ENCODE data around the gene PAK5.

PAK5 gene

DNA sequence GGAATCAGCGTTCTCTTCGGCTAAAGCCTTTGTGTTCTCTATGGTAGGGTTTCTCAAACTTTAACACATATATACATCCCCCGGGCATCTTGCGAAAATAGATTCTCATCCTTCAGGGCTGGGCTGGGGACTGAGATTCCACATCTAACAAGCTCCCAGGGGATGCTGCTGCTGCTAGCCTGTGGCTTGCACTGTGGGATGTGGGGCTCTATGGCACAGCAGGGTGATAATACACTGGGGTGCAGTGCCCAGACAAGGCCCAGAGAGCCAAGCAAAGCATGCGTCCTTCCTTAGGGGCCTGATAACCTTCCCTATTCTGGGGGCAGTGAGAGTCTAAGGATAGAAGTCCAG lies 222.4 kb downstream of the PAK5 start:
- no peak for DNase-seq (ENCODE audit: low spot score)

DNA sequence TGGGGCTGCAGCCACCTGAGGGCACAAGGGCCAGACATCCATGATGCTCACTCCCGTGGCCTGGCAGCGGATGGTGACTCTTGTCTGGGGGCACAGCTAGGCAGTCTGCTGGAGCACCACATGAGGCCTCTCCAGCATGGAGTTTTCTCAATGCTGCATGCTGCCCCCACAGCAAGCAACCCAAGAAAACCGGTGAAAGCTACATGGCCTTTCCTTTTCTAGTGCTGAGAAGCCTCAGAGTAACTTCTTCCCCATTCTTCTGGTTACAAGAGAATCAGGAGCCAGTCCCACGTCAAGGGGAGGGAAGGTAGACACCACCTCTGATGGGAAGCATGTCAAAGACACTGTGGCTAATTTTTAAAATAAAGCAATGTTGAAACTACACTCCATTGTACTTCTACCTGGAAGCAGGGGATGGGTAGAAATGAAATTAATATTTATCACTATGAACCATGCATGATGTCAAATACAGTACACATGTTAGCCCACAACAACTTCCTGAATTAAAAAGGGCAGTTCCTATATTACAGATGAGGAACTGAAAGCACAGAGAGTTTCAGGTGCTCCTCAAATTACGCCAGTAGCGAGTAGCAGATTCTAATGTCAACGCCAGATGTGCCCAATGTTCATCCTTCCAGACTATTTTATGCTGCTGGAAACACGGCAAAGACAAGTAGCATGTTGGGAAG lies 223.0 kb downstream of the PAK5 start:
- DNase-seq (ENCODE audit: low spot score) = no peak

DNA sequence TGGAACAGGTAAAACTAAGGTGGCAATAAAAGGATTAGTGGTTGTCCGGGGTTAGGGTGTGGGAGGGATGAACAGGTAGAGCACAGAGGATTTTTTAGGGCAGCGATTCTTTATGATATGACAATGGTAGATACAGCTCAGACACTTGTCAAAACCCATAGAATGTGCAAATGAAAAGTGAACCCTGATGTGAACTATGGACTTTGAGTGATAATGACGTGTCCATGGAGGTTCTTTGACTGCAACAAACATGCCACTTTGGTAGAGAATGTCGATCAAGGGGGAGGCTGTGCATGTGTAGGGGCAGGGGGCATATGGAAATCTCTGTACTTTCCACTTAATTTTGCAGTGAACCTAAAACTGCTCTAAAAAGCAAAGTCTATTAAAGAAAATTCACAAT lies 223.8 kb downstream of the PAK5 start:
- DNase-seq (ENCODE audit: low spot score) = no peak

DNA sequence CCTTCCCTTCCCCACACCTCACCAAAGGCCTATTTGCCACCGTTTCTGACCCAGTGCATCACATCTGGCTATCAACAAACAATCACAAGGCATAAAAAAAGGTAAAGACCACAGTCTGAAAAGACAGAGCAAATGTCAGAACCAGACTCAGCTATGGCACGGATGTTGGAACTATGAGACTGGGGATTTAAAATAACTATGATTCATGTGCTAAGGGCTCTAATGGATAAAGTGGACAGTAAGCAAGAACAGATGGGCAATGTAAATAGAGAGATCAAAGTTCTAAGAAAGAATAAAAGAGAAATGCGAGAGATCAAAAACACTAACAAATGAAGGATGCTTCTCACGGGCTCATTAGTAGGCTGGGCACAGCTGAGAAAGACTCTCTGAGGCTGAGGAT lies 225.0 kb downstream of the PAK5 start:
- no peak for DNase-seq (ENCODE audit: low spot score)

- no peak for DNase-seq (ENCODE audit: low spot score)
Measured at GRCh38 chr20:9611921-9612320, 227.0 kb downstream of the PAK5 start.

DNA sequence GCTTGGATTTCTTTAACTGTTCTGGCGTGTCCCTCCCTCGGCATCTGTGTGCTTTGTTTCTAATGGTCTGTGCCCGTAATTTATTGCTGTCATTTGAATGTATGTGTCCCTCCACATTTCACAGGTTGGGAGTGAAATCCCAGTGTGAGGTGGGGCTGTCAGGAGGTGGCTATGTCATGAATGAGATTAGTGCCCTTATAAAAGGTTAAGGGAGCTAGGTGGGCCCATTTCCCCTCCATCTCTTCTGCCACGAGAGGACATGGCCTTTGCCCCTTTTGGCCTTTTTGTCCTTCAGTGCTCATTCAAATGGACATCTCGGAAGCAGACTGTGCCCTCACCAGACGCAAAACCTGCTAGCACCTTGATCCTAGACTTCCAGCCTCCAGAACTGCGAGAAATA lies 228.2 kb downstream of the PAK5 start:
- no peak for DNase-seq (ENCODE audit: low spot score)

- peak; percentile 53 for DNase-seq (ENCODE audit: low spot score)
Measured at GRCh38 chr20:9609887-9610502, 228.9 kb downstream of the PAK5 start.

DNA sequence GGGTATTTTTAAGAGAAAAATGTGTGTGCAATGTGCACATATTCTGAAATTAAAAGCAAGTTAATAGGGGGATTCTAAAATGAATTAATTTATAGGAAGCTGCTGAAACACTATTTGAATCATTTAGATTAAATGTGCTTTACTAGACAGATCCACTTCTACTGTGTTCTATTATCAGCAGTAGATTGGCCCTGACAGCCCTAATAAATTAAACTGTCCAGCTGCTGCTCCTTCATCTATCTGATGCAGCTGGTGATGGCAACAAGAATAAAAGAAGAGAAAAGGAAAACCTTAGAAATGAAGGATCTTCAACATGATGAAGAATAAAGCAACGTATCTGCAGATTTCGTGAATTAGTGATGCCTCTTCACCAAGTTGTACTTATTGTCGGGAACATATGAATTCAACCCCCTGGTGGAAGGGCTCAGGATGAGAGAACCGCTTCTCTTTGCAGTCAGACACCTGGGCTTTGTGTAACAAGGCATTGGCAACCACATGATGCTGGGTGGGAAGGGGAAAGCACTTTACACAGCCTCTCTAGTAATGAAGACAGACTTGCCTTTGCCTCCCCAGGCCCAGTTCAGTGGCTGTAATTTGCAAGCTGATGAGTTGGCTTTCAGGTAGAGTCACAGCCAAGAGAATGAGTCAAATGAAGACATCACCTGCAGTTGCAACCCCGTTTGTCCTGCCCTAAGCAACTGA lies 230.1 kb downstream of the PAK5 start:
- no peak for DNase-seq (ENCODE audit: low spot score)

DNA sequence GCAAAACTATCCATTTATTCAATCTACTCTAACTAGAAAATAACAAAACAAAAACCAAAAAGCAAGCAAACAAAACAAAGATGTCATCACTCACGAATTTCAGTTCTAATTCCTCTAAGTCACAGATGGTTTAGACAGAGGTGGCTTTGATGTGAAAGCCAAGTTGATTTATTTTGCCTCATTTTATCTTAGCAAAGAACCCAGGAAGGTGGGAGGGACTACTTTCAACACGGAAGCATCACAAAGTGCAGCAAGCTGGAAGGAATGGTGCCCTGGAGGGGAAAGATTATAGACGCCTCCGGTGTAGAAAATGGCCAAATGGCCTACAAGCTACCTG lies 236.1 kb downstream of the PAK5 start:
- DNase-seq (ENCODE audit: low spot score) = no peak

DNA sequence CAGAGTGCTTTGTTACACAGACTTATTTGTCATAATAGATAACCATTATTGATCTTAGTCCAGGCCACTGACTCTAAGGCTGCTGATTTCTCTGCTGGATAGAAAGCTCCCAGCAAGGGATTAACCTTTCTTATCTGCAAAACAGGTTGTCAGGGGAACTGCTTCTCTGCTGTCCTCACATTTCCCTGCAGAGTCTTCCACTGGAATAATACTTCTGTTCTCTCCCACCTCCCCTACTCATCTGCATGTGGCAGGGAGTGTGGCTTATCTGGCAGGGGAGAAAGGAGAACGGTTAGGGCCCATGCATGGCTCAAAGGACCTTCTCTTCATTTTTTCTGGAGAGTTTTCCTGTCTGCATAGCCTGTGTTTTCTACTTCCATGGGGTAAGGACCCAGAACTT lies 238.3 kb downstream of the PAK5 start:
- DNase-seq (ENCODE audit: low spot score) = no peak

- no peak for DNase-seq (ENCODE audit: low spot score)
Measured at GRCh38 chr20:9597547-9597946, 241.3 kb downstream of the PAK5 start.

DNA sequence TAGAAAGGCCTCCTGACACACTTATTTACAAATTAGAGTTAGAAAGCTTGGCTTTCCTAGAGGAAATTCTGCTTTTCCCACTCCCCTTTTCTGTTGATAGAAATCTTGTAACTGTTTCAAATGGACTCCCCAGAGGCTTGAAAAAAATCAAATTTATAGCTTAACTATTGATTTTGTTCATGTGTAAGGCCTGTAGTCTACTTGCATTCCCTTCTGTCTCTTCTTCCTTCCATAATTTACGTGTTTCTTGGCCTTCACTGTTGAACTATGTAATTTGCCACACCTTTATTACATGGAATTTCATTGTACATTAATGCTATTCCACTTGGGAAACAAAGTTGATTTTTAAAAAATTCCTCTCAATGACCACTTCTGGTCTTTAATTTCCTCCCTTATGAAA lies 243.1 kb downstream of the PAK5 start:
- DNase-seq (ENCODE audit: low spot score) = no peak

- DNase-seq (ENCODE audit: low spot score) = no peak
Measured at GRCh38 chr20:9594284-9594875, 244.5 kb downstream of the PAK5 start.

GRCh38 chr20:9592419-9592818 lies 246.5 kb downstream of the PAK5 start:
- DNase-seq (ENCODE audit: low spot score) = no peak

DNA sequence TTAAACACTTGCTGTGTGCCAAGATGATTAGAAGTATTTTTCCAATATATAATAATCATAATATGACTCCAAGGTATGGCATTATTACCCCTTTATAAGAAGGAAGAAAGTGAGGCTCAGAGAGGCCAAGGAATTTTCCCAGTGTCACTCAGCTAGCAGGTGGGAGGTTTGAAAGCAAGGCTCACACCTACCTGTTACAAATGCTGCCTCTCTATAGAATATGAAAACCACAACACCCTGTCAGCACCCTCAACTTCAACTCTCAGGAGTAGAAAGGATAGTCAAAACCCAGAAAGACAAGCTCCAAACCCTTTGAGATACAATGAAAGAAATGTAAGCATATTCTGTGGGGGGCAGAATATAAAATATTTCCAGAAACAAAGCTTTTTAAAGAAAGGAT lies 247.8 kb downstream of the PAK5 start:
- no peak for DNase-seq (ENCODE audit: low spot score)

GRCh38 chr20:9590189-9590588 lies 248.7 kb downstream of the PAK5 start:
- DNase-seq (ENCODE audit: low spot score) = no peak

- DNase-seq (ENCODE audit: low spot score) = no peak
Measured at GRCh38 chr20:9588706-9589105, 250.2 kb downstream of the PAK5 start.

GRCh38 chr20:9583151-9583550 lies 255.7 kb downstream of the PAK5 start:
- no peak for DNase-seq (ENCODE audit: low spot score)

- DNase-seq (ENCODE audit: low spot score) = no peak
Measured at GRCh38 chr20:9582137-9582536, 256.7 kb downstream of the PAK5 start.

DNA sequence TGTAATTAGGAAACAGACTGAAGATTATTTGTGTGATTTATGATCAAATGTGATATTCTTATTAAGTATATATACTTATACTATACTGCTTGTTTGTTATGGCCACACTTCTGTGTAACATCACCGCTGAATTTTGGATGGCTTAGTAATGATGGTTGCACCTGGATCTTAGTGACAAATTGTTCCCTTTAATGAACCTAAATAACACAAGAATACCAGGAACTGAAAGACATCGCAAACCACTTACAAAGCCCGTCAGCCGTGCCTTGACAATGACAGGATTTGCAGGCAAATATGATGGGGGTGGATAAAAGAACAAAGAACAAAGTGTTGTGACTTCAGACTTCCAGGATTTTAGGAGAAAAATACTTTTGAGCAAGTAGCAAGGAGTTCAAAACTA lies 257.4 kb downstream of the PAK5 start:
- no peak for DNase-seq (ENCODE audit: low spot score)

- DNase-seq (ENCODE audit: low spot score) = no peak
Measured at GRCh38 chr20:9578594-9578993, 260.3 kb downstream of the PAK5 start.

GRCh38 chr20:9577397-9577796 lies 261.5 kb downstream of the PAK5 start:
- DNase-seq (ENCODE audit: low spot score) = no peak

DNA sequence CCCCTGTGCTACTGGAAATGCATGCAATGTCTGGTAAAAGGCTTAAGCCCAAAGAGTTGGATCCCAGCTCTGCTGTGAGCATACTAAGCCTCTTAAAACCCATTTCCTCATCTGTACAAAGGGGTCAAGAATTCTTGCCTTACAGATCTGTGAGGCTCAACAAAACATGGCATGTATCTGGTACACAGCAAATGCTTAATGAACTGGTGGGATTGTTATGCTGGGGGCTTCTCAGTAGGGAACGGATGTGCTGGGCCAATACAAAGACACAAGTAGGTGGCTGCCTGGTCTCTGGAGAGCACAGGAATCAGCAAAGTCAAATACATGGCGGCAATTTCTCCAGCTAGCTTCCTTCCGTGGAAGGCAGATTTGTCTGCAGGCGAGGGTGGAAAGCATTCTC lies 262.2 kb downstream of the PAK5 start:
- DNase-seq (ENCODE audit: low spot score) = no peak
